Lower lobe of right lung (tissue), 2 donors: ENCODE measurements around the gene SLC29A1. TPM values are rescaled to one million over a fixed set of nuclear protein-coding genes. Genes with fewer than 3 reads are reported as not detected.
A peak's percentile ranks its signal among the peaks of the same experiment; 100 is the strongest.

Source experiments
- ATAC-seq, 2 donors: fragments of 200-7000 bp; cut with Tn5 transposase; one replicate each; pipeline ENCODE4 v1.9.1; 2020 to 2022; ENCODE audit warnings: mild to moderate bottlenecking in 2 of 2, moderate library complexity in 2 of 2
- DNase-seq: peaks from one replicate; pipeline ENCODE4 v3.0.0-alpha.2; 2020
- H3K27ac ChIP-seq: fragments of 200-600 bp; one replicate; pipeline ENCODE4 v1.8.0; 2022
- H3K27me3 ChIP-seq: fragments of 200-600 bp; one replicate; pipeline ENCODE4 v1.8.0; 2022; ENCODE audit warnings: low read depth
- H3K36me3 ChIP-seq: fragments of 200-600 bp; one replicate; pipeline ENCODE4 v1.8.0; 2022; ENCODE audit warnings: mild to moderate bottlenecking
- H3K4me1 ChIP-seq: fragments of 200-600 bp; one replicate; pipeline ENCODE4 v1.8.0; 2022
- H3K4me3 ChIP-seq: fragments of 200-600 bp; one replicate; pipeline ENCODE4 v1.8.0; 2022; ENCODE audit warnings: mild to moderate bottlenecking
- H3K9me3 ChIP-seq: fragments of 200-600 bp; one replicate; pipeline ENCODE4 v1.8.0; 2022
- intact Hi-C: fragments of 100-400 bp; cut with DNase I; formaldehyde crosslinking; loops from one replicate; pipeline ENCODE4 v1.11.0; 2022
- total RNA-seq: library from RNA; stranded (reverse); fragmentation: NEBNext Ultra II Directional; extraction: Animal tissue kit (Norgen Biotek cat#: 25700); gene quantifications from one replicate; pipeline ENCODE4 v1.2.1, GENCODE V29; 2021
- TF ChIP-seq, protein P1 (sequence below): fragments of 200-600 bp; IDR thresholded peaks from one replicate; pipeline ENCODE4 v1.8.0; 2022; ENCODE audit warnings: antibody characterized with exemption, mild to moderate bottlenecking
- donor health status: DM: no; HTN: yes; CAD: no; lungs with severe emphysema.

The SLC29A1 gene
- total RNA-seq, 1 donor from 2014 or later: 36.2 TPM

DNA sequence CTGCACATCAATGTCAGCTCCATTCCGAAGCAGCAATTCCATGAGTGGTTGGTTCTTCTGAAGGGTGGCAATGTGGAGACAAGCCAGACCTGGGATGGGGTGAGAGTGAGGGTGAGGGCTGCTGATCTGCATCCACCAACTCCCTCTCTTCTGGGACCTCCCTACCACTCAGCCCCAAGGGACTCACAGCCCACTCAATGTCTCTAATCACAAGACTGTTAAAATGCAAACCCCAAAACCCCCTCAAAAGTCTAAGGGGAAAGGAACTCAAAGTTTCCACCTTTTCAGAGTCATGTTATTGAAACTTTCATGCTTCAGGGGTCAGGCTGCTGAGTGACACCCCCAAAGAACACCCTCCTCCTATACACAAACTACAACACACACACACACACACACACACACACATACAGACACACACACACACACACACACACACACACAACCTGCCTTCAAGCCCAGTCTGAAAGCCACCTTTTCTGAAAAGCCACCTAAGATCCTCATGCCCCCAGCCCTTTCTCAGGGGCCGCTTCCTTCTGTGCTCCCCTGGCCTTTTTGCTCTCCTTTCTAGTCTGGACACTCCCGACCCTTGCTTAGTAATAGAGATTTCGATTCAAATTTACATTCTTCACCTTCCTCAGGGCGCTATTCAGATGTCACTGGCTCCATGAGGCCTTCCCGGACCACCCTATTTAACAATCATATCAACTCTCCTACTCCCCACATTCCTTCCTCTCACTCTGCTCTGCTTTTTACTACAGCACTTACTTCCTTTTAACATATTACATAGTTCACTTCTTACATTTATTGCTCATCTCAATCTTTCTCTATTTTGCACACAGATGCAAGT, 37.3 kb downstream of the SLC29A1 start:
- intact Hi-C loops: no loop called here
- Histone ChIP-seq H3K27ac (no peak overlapping the region), H3K36me3 (peaks cover 25% of the 10 kb centered on the region), H3K4me3 (no peak overlapping the region), H3K4me1 (peaks cover 54% of the 10 kb centered on the region), H3K9me3 (no peaks in the 10 kb centered on the region), H3K27me3 (no peaks in the 10 kb centered on the region)
- TF ChIP-seq, protein P1, sequence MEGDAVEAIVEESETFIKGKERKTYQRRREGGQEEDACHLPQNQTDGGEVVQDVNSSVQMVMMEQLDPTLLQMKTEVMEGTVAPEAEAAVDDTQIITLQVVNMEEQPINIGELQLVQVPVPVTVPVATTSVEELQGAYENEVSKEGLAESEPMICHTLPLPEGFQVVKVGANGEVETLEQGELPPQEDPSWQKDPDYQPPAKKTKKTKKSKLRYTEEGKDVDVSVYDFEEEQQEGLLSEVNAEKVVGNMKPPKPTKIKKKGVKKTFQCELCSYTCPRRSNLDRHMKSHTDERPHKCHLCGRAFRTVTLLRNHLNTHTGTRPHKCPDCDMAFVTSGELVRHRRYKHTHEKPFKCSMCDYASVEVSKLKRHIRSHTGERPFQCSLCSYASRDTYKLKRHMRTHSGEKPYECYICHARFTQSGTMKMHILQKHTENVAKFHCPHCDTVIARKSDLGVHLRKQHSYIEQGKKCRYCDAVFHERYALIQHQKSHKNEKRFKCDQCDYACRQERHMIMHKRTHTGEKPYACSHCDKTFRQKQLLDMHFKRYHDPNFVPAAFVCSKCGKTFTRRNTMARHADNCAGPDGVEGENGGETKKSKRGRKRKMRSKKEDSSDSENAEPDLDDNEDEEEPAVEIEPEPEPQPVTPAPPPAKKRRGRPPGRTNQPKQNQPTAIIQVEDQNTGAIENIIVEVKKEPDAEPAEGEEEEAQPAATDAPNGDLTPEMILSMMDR: no peak
- no peak for DNase-seq
- no peak for ATAC-seq

DNA sequence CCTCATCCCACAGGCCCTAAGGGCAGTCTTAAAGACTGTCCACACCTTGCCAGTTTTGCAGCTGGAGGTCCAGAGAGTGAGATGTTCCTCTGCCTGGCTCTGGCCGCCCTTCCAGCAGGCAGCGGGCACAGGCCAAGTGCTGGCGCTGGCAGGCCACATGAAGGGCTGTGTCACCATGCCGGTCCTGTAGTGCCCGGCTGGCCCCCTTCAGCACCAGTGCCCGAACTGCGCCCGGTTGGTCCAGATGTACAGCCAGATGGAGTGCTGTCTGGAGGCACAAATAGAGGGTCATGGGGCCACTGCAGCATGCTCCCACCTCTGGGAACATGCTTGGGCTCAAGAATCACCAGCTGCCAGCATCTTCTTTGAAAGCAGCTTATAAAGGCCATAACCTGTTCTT, 38.2 kb downstream of the SLC29A1 start:
- Histone ChIP-seq H3K27ac (no peak overlapping the region), H3K4me3 (no peak overlapping the region), H3K36me3 (peaks cover 23% of the 10 kb centered on the region), H3K9me3 (no peaks in the 10 kb centered on the region), H3K27me3 (no peaks in the 10 kb centered on the region), H3K4me1 (peaks cover 45% of the 10 kb centered on the region)
- DNase-seq (no peak), ATAC-seq (no peak)
- intact Hi-C loops: no loop called here
- TF ChIP-seq, protein P1: no peak

DNA sequence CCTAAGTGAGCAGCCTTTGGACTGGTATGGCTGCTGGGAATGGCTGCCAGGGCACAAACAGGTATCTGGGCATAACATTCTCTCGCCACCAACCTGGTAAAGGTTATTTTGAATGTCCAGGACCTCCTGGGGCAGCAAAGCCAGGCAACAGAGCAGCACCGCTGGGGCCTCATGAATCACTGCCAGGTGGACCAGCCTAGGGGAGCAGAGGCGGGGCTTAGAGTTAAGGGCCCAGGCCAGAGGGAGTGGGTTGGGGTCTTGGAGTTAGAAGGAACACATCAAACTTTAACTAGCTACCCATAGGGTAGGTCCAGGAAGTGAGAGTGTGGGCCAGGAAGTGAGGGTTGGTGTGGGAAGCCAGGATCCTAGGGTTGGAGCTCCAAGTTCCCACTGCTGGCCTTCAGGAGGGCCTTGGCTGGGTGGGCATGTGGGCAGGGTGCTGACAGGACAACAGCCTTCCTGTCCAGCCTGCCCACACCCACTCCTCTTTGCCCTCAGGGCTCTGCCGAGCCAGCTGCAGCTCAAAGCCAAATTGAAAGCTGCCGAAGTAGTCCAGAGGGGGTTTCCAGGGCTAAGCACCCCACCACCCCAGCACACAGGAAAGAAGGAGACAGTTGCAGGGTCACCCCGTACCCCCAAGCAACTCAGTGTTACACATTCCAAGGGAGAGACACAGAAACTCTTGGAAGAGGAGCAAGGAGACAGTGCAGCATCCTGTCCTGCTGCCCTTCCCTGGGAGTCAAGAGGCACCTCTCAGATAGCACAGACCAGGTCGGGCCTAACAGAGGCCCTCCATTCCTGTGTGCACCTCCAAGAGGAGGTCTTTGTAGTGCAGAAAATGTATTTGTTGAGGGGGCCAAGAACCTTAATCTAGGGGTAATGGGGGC, 39.3 kb downstream of the SLC29A1 start:
- Histone ChIP-seq H3K4me3 (peak overlapping the region; percentile 87), H3K27ac (peak overlapping the region; percentile 37), H3K27me3 (no peaks in the 10 kb centered on the region), H3K9me3 (no peaks in the 10 kb centered on the region), H3K36me3 (peaks cover 23% of the 10 kb centered on the region), H3K4me1 (peaks cover 41% of the 10 kb centered on the region)
- TF ChIP-seq, protein P1: no peak
- ATAC-seq (no peak), DNase-seq (no peak)
- intact Hi-C loops: no loop called here

DNA sequence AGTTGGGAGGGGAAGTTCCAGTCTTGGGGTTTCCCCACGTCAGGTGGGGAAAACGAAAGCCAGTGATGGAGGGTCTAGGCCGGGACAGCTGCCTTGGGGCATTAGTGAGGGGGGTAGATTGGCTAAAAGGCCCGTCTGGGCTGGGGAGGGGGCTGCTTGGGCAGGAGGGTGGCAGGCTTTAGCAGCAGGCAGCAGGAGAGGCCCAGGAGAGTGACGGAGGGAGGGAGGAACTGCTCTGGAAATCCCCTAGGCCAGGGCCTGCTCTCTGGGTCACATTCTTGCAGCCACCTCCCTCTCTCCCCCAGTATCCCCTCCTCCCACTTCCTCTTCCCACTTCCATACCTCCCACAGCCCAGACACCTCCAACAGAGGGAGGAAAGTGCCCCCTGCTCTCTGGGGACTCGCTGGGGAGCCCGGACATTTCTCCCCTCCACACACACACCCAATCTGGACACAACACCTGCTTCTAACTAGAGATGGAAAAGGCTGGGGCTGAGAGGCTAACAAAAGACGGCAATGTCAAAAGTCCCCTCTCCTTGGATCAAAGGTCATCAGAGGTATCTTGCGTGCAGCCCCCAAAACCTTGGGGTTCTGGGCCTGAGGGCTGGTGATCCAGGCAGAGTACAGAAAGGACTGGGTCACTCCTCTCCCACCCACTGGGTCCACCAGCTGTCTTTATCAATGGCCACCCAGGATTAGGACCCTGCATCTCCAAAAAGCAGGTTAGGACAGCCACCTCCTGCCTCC, 40.1 kb downstream of the SLC29A1 start:
- H3K36me3 ChIP-seq: peaks cover 19% of the 10 kb centered on the region
- peak overlapping the region; percentile 37 for H3K27ac ChIP-seq
- intact Hi-C loops: no loop called here
- H3K9me3 ChIP-seq: no peaks in the 10 kb centered on the region
- peak; percentile 15 to 45 for ATAC-seq
- no peak for DNase-seq
- TF ChIP-seq, protein P1: no peak
- H3K4me3 ChIP-seq: peak overlapping the region; percentile 87
- H3K4me1 ChIP-seq: peaks cover 35% of the 10 kb centered on the region
- H3K27me3 ChIP-seq: peaks cover 2% of the 10 kb centered on the region
